ENCODE measurements around the gene CADM3. TPM values are rescaled to one million over a fixed set of nuclear protein-coding genes. Genes with fewer than 3 reads are reported as not detected.
A peak's percentile ranks its signal among the peaks of the same experiment; 100 is the strongest.

Gene CADM3
- total RNA-seq, 3 donors from 2014 or later (not counting 1 experiment from before 2014, with no cell fraction given) = not detected

GRCh38 chr1:159132271-159132881 is 39.0 kb upstream of the CADM3 start:
- TF ChIP-seq, protein P1, sequence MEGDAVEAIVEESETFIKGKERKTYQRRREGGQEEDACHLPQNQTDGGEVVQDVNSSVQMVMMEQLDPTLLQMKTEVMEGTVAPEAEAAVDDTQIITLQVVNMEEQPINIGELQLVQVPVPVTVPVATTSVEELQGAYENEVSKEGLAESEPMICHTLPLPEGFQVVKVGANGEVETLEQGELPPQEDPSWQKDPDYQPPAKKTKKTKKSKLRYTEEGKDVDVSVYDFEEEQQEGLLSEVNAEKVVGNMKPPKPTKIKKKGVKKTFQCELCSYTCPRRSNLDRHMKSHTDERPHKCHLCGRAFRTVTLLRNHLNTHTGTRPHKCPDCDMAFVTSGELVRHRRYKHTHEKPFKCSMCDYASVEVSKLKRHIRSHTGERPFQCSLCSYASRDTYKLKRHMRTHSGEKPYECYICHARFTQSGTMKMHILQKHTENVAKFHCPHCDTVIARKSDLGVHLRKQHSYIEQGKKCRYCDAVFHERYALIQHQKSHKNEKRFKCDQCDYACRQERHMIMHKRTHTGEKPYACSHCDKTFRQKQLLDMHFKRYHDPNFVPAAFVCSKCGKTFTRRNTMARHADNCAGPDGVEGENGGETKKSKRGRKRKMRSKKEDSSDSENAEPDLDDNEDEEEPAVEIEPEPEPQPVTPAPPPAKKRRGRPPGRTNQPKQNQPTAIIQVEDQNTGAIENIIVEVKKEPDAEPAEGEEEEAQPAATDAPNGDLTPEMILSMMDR (IDR thresholded peaks at IDR 0.05) = peak; percentile 83
- peak; percentile 54 to 74 for DNase-seq
- Mint-ChIP-seq H3K36me3 (no peaks in the 10 kb centered on the region), H3K27ac (no peak overlapping the region), H3K27me3 (ENCODE audit: low read depth in 2 of 2) (peaks cover 0 to 2% of the 10 kb centered on the region in 2 donors), H3K9me3 (no peaks in the 10 kb centered on the region), H3K4me1 (no peaks in the 10 kb centered on the region), H3K4me3 (no peak overlapping the region)
- Histone ChIP-seq H3K27ac (ENCODE audit: low read length) (no peak overlapping the region), H3K4me3 (ENCODE audit: low read length) (no peak overlapping the region), H3K27me3 (ENCODE audit: control insufficient read depth, insufficient read depth, low read length) (peaks cover 2% of the 10 kb centered on the region), H3K36me3 (ENCODE audit: control insufficient read depth, insufficient read depth, low read length) (no peaks in the 10 kb centered on the region), H3K9me3 (ENCODE audit: control insufficient read depth, insufficient read depth, low read length) (no peaks in the 10 kb centered on the region), H3K4me1 (ENCODE audit: control insufficient read depth, insufficient read depth, low read length) (no peaks in the 10 kb centered on the region)
- WGBS (ENCODE audit: insufficient coverage) = 34% methylated on average over 7 of the region's 12 CpGs
- ATAC-seq = peak; percentile 62 to 67 (median 63)
- intact Hi-C loops (cut with micrococcal nuclease) = loop anchor here (2.0 to 5.0 kb wide), 2 partner anchors 80 to 875 kb away; no protein-coding TSS in a partner anchor

DNA sequence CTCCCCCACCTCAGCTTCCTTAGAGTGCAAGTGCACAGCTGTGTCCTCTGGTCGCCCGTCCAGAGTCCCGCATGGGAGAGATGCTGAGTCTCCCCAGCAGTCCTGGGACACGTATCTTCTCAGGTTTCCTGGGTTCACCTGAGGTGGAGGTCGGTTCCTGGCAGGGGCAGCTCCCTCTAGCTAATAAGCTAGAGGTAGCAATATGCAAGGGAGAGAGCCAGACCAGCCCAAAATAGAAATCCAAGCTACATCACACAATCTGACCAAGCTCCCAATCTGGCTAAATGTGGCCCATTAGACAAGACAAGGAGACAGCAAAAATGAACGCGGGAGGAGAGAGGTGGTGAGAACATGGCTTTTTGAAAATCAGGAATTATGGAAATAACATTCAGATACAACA is 30.9 kb upstream of the CADM3 start:
- Histone ChIP-seq H3K9me3 (ENCODE audit: control insufficient read depth, insufficient read depth, low read length) (no peaks in the 10 kb centered on the region), H3K4me3 (ENCODE audit: low read length) (no peak overlapping the region), H3K27me3 (ENCODE audit: control insufficient read depth, insufficient read depth, low read length) (peaks cover 7% of the 10 kb centered on the region), H3K36me3 (ENCODE audit: control insufficient read depth, insufficient read depth, low read length) (no peaks in the 10 kb centered on the region), H3K27ac (ENCODE audit: low read length) (no peak overlapping the region), H3K4me1 (ENCODE audit: control insufficient read depth, insufficient read depth, low read length) (no peaks in the 10 kb centered on the region)
- Mint-ChIP-seq H3K4me1 (no peaks in the 10 kb centered on the region), H3K9me3 (no peaks in the 10 kb centered on the region), H3K27ac (no peak overlapping the region), H3K27me3 (ENCODE audit: low read depth in 2 of 2) (peaks cover 8 to 15% of the 10 kb centered on the region in 2 donors), H3K36me3 (no peaks in the 10 kb centered on the region), H3K4me3 (no peak overlapping the region)
- ATAC-seq (no peak), DNase-seq (no peak)
- WGBS (ENCODE audit: insufficient coverage) = 56% methylated on average over 5 of the region's 7 CpGs
- TF ChIP-seq, protein P1 (IDR thresholded peaks at IDR 0.05) = no peak
- intact Hi-C loops (cut with micrococcal nuclease) = no loop called here

GRCh38 chr1:159141584-159142390 is 29.6 kb upstream of the CADM3 start:
- H3K27ac Mint-ChIP-seq = no peak overlapping the region
- H3K4me1 Mint-ChIP-seq = no peaks in the 10 kb centered on the region
- WGBS (ENCODE audit: insufficient coverage) = 42% methylated on average over 18 of the region's 18 CpGs
- Histone ChIP-seq H3K27me3 (ENCODE audit: control insufficient read depth, insufficient read depth, low read length) (peaks cover 7% of the 10 kb centered on the region), H3K4me1 (ENCODE audit: control insufficient read depth, insufficient read depth, low read length) (no peaks in the 10 kb centered on the region), H3K4me3 (ENCODE audit: low read length) (no peak overlapping the region), H3K27ac (ENCODE audit: low read length) (no peak overlapping the region), H3K36me3 (ENCODE audit: control insufficient read depth, insufficient read depth, low read length) (no peaks in the 10 kb centered on the region), H3K9me3 (ENCODE audit: control insufficient read depth, insufficient read depth, low read length) (no peaks in the 10 kb centered on the region)
- TF ChIP-seq, protein P1 (IDR thresholded peaks at IDR 0.05) = no peak
- peaks cover 16 to 19% of the 10 kb centered on the region in 2 donors for H3K27me3 Mint-ChIP-seq (ENCODE audit: low read depth in 2 of 2)
- DNase-seq (no peak), ATAC-seq (no peak)
- intact Hi-C loops (cut with micrococcal nuclease) = no loop called here
- no peaks in the 10 kb centered on the region for H3K36me3 Mint-ChIP-seq
- no peak overlapping the region for H3K4me3 Mint-ChIP-seq
- no peaks in the 10 kb centered on the region for H3K9me3 Mint-ChIP-seq
